Measurements from ENCODE around the gene FEM1B. TPM values are rescaled to one million over a fixed set of nuclear protein-coding genes. Genes with fewer than 3 reads are reported as not detected.

Gene FEM1B
- total and polyA plus RNA-seq, 2 of the 8 experiments (the other 6 are each of a cell fraction or from before 2014, with no cell fraction given): 36.1 to 83.8 TPM

GRCh38 chr15:68277131-68277602 lies 378 bp upstream of the FEM1B start:
- H2AK5ac ChIP-seq (ENCODE audit: low read depth, low read length): no peak overlapping the region
- H3K4me3 ChIP-seq (ENCODE audit: extremely low read depth in 1 of 4, insufficient read depth in 2 of 4, low read depth in 3 of 4, low read length in 4 of 4): peak overlapping the region; percentile 78 to 99 (median 89)
- no peaks in the 10 kb centered on the region for H3K36me3 ChIP-seq (ENCODE audit: control insufficient read depth in 2 of 4, insufficient read depth in 4 of 4, low read length in 3 of 4)
- H3K23me2 ChIP-seq (ENCODE audit: low read depth, low read length): peaks cover 13% of the 10 kb centered on the region
- no peak overlapping the region for H3K23ac ChIP-seq (ENCODE audit: insufficient read length)
- H3K27ac ChIP-seq (ENCODE audit: low read depth, low read length): peak overlapping the region; percentile 94
- peak overlapping the region; percentile 91 for H3K18ac ChIP-seq (ENCODE audit: extremely low read depth, low read length)
- whole genome bisulfite sequencing, 2 experiments (ENCODE audit: extremely low coverage in 1 of 2, insufficient coverage in 1 of 2, insufficient read length in 1 of 2, insufficient replicate concordance in 2 of 2, low coverage in 1 of 2, low lambda C conversion rate in 2 of 2, missing lambda C conversion rate in 1 of 2): 4% methylated on average over 25 of the region's 25 CpGs; no CpG with 5 or more reads in 1 of the 2 experiments
- peak overlapping the region; percentile 61 for H3K4ac ChIP-seq (replicated peaks; ENCODE audit: insufficient read length, low read depth, low read length)
- POLR2A ChIA-PET (ENCODE audit: partially characterized antibody): interaction anchor here (0.7 to 5.5 kb wide), 22 partner anchors 9 to 1176 kb away, joined by 3 to 50 read pairs (median 8); partner anchors contain the start of gene CLN6
- no peak overlapping the region for H2BK20ac ChIP-seq (ENCODE audit: low read length)
- CTCF ChIA-PET (ENCODE audit: partially characterized antibody): interaction anchor here (1.2 to 10.1 kb wide), 6 partner anchors 13 to 39 kb away, joined by 3 to 72 read pairs (median 4); no protein-coding TSS in a partner anchor
- H3K9me3 ChIP-seq (ENCODE audit: insufficient read depth in 2 of 2, low read depth in 1 of 2, low read length in 1 of 2): no peaks in the 10 kb centered on the region
- peak overlapping the region; percentile 95 for H4K5ac ChIP-seq (ENCODE audit: insufficient read length, low read depth, low read length)
- peak overlapping the region; percentile 91; the same call in 1 of the 2 replicates for H2BK12ac ChIP-seq (ENCODE audit: low read depth, low read length)
- peak overlapping the region; percentile 67 to 97 (median 94) for H3K9ac ChIP-seq (replicated peaks in 1 of 4; ENCODE audit: extremely low read depth in 1 of 4, low read depth in 3 of 4, low read length in 3 of 4)
- peak overlapping the region; percentile 97; the same call in 1 of the 2 replicates for H4K8ac ChIP-seq (ENCODE audit: extremely low read depth, insufficient read depth, low read length)
- FAIRE-seq (no peak), DNase-seq (ENCODE audit: low read depth in 1 of 2, low spot score in 2 of 2) (no peak)
- H3K79me2 ChIP-seq (ENCODE audit: control insufficient read depth in 1 of 2, insufficient read depth in 2 of 2, low read length in 2 of 2): peaks cover 20 to 40% of the 10 kb centered on the region in 2 experiments
- H2BK15ac ChIP-seq (ENCODE audit: low read length): no peak overlapping the region
- no peaks in the 10 kb centered on the region for H3K27me3 ChIP-seq (replicated peaks in 1 of 4; ENCODE audit: control insufficient read depth in 3 of 4, extremely low read depth in 1 of 4, insufficient read depth in 3 of 4, low read length in 3 of 4)
- H3K56ac ChIP-seq (replicated peaks; ENCODE audit: insufficient read length, low read depth, low read length): peak overlapping the region; percentile 75
- peak overlapping the region; percentile 81 for H4K91ac ChIP-seq (replicated peaks; ENCODE audit: insufficient read length, low read length)
- peak overlapping the region; percentile 86 to 95 for H3K4me2 ChIP-seq (ENCODE audit: insufficient read depth in 1 of 2, low read depth in 2 of 2, low read length in 2 of 2)
- peak overlapping the region; percentile 97 for H2BK5ac ChIP-seq (ENCODE audit: low read depth, low read length)
- H2AFZ ChIP-seq (ENCODE audit: low read length): peak overlapping the region; percentile 78
- TF ChIP-seq RBBP5 (IDR thresholded peaks at IDR 0.05; ENCODE audit: borderline replicate concordance, low read depth, low read length) (no peak), GTF2F1 (IDR thresholded peaks at IDR 0.05; ENCODE audit: borderline replicate concordance, low read depth, low read length) (no peak), CTBP2 (IDR thresholded peaks at IDR 0.05; ENCODE audit: borderline replicate concordance, insufficient read depth, insufficient read length, low read length) (no peak), PHF8 (conservative IDR thresholded peaks at IDR 0.05; ENCODE audit: low read depth, low read length) (0 out of 2 replicates have a peak, but pooled peaks have one; percentile 44), HDAC2 (IDR thresholded peaks at IDR 0.05; ENCODE audit: borderline replicate concordance in 1 of 2, low read depth in 2 of 2, low read length in 2 of 2) (no peak)
- peaks cover 7 to 22% (median 19%) of the 10 kb centered on the region in 4 experiments; a peak in 6 of 7 replicates for H3K4me1 ChIP-seq (replicated peaks in 1 of 4; ENCODE audit: control insufficient read depth in 3 of 4, insufficient read depth in 4 of 4, low read length in 3 of 4)
- no peak overlapping the region for H2BK120ac ChIP-seq (replicated peaks; ENCODE audit: low read depth, low read length)
- no peak overlapping the region for H3K14ac ChIP-seq (ENCODE audit: insufficient read length)
- no peaks in the 10 kb centered on the region; the same call in 1 of the 2 replicates for H3K79me1 ChIP-seq (ENCODE audit: low read depth, low read length)
- peaks cover 19 to 21% of the 10 kb centered on the region in 2 experiments for H4K20me1 ChIP-seq (replicated peaks in 1 of 2; ENCODE audit: control insufficient read depth in 1 of 2, insufficient read depth in 2 of 2, low read length in 2 of 2)

All from H1 (cell line).